ENCODE measurements around the gene MYOT.

- TF ChIP-seq POLR2A (IDR thresholded peaks at IDR 0.05) (no peak), CTCF (IDR thresholded peaks at IDR 0.05) (no peak)
Measured at GRCh38 chr5:137834498-137835049, 33.1 kb upstream of the MYOT start.
